ENCODE data around the gene COPZ1. TPM values are rescaled to one million over a fixed set of nuclear protein-coding genes. Genes with fewer than 3 reads are reported as not detected.

The COPZ1 gene
- total RNA-seq, 1 donor from 2014 or later, result 129 TPM

DNA sequence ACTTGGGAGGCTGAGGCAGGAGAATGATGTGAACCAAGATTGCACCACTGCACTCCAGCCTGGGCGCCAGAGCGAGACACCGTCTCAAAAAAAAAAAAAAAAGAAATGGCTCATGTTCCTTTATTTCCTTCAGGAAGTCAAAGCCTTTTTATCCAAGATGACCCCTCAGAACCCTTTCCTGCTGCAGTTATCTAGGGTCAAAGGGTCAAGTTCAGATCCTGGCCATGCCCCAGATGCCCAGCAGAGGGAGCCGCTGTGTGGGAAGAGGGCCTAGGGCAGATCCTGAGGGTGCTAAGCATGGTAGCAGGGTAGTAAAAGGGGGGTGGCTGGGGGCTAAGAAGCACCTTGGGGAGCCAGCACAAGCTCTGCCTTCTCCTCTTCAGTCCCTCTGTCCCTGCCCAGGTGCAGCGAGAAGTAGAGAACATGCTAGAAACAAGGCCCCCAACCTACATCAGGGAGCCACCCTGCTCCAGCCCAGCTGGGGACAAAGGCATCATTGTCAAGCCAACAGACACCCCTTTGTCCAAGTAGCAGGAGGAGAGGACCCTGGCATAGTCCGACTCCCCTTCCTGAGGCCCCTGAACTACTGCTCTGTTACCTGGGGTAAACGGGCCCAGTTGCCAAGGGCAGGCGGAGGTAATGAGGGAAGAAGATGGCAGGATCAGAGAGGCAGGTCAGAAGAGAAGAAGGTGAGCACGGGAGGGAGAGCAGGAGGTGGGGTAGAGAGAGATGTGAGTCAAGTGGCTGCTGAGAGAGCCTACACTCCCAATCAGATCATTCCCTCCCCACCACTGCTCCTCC is 30.6 kb upstream of the COPZ1 start:
- peak; percentile 85 to 89 for ATAC-seq
- Histone ChIP-seq H3K27me3 (ENCODE audit: low read depth) (no peaks in the 10 kb centered on the region), H3K27ac (no peak overlapping the region), H3K4me3 (no peak overlapping the region), H3K36me3 (peaks cover 6% of the 10 kb centered on the region), H3K9me3 (no peaks in the 10 kb centered on the region), H3K4me1 (peaks cover 9% of the 10 kb centered on the region)
- intact Hi-C loops (cut with DNase I), result no loop called here
- DNase-seq, result peak; percentile 80
- peak; percentile 75 for TF ChIP-seq CTCF (IDR thresholded peaks at IDR 0.05)

DNA sequence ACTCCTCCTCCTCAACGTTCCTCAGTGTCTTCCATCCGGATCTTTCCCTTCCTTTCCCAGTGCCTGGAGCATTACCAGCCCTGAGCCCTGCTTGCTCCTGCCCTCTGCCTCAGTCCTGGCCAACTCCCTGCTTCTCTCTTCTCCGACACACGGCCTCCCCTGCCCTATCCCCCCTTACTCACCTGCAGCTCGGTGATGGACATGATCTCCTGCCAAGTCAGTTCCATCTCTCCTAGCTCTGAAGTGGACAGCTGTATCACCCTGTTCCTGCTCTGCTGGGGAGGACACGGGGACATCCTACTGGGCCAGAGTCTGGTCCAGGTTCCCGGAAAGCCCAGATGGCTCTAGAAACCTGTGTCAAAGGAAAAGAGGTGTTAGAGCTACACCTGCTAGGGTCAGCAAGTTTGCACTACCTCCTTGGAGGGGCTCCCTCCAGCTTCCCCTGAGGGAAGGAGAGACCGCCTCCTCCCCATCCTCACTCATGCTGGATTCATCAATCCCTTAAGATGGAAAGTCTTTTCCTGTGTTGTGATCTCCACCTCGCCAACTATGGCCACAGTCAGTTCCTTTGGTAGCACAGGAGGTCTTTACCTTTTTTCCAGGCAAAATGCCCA is 29.9 kb upstream of the COPZ1 start:
- H3K27ac ChIP-seq, result no peak overlapping the region
- ATAC-seq (no peak), DNase-seq (no peak)
- H3K36me3 ChIP-seq, result peaks cover 6% of the 10 kb centered on the region
- peaks cover 9% of the 10 kb centered on the region for H3K4me1 ChIP-seq
- H3K27me3 ChIP-seq (ENCODE audit: low read depth), result no peaks in the 10 kb centered on the region
- no peak for TF ChIP-seq CTCF (IDR thresholded peaks at IDR 0.05)
- intact Hi-C loops (cut with DNase I), result no loop called here
- no peaks in the 10 kb centered on the region for H3K9me3 ChIP-seq
- H3K4me3 ChIP-seq, result no peak overlapping the region

DNA sequence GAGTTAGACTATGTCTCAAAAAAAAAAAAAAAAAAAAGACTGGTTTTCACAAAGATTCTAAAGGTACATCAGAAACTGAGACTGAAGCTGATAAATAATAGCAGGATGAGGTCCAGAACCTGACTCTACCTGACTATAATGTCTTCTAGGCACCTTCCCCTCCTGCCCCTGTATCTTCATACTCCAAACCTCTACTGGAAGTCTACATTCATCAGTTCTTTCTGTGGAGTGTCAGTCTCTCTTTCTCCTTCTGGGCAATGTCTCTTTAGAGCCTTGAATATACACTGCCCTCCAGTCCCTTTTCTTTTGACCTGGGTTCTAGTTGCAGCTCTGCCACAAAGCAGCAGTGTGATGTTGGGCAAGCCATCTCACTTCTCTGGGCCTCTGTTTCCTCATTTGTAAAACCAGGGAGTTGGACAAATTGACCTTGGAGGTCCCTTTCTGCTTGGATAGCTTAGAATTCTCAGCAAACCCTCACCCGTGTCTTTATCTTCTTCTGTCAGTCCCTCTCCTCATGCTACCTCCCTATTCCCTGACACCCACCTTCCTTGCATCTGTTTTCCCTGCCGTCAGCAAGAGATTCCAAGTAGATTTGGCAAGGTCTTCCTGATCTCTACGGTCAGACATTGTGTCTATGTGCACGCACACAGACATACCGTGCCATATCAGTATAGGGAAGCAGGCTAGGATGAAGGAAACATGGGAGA is 28.4 kb upstream of the COPZ1 start:
- Histone ChIP-seq H3K36me3 (peaks cover 6% of the 10 kb centered on the region), H3K4me1 (peaks cover 24% of the 10 kb centered on the region), H3K9me3 (no peaks in the 10 kb centered on the region), H3K4me3 (peak overlapping the region; percentile 7), H3K27me3 (ENCODE audit: low read depth) (no peaks in the 10 kb centered on the region), H3K27ac (no peak overlapping the region)
- ATAC-seq (no peak), DNase-seq (no peak)
- intact Hi-C loops (cut with DNase I), result no loop called here
- TF ChIP-seq CTCF (IDR thresholded peaks at IDR 0.05), result no peak

- Histone ChIP-seq H3K36me3 (no peaks in the 10 kb centered on the region), H3K9me3 (no peaks in the 10 kb centered on the region), H3K27ac (no peak overlapping the region), H3K27me3 (ENCODE audit: low read depth) (no peaks in the 10 kb centered on the region), H3K4me1 (peaks cover 37% of the 10 kb centered on the region), H3K4me3 (peak overlapping the region; percentile 44)
- no peak for DNase-seq
- ATAC-seq, result no peak
- intact Hi-C loops (cut with DNase I), result no loop called here
- TF ChIP-seq CTCF (IDR thresholded peaks at IDR 0.05), result no peak
Measured at GRCh38 chr12:54298904-54299303, 26.0 kb upstream of the COPZ1 start.

GRCh38 chr12:54299515-54300224 is 25.3 kb upstream of the COPZ1 start:
- Histone ChIP-seq H3K9me3 (no peaks in the 10 kb centered on the region), H3K27me3 (ENCODE audit: low read depth) (no peaks in the 10 kb centered on the region), H3K4me3 (peak overlapping the region; percentile 44), H3K36me3 (no peaks in the 10 kb centered on the region), H3K27ac (no peak overlapping the region), H3K4me1 (peaks cover 45% of the 10 kb centered on the region)
- intact Hi-C loops (cut with DNase I), result no loop called here
- DNase-seq, result no peak
- ATAC-seq, result no peak
- no peak for TF ChIP-seq CTCF (IDR thresholded peaks at IDR 0.05)
